Calu3 (cell line): ENCODE results near the gene IPO11. TPM values are rescaled to one million over a fixed set of nuclear protein-coding genes. Genes with fewer than 3 reads are reported as not detected.

Experiments
- BruUV-seq: library from RNA; stranded (reverse); fragments of 400-500 nt; replicated peaks from 2 replicates; lab custom pipeline; 2021; lab: Mats Ljungman, UMichigan
- CTCF ChIA-PET: fragments of 300-600 bp; sonication (Branson Sonifier 250); formaldehyde crosslinking; loops from one replicate; lab custom pipeline; 2022; ENCODE audit warnings: antibody characterized with exemption; lab: Charles Lee
- DNase-seq: peaks from one replicate; pipeline ENCODE4 v3.0.0; 2022
- H3K27ac Mint-ChIP-seq: one replicate; pipeline ENCODE4 v1.8.0; 2022; ENCODE audit warnings: mixed read lengths; ENCODE audit not compliant: unreplicated experiment
- H3K27me3 Mint-ChIP-seq: one replicate; pipeline ENCODE4 v1.8.0; 2022; ENCODE audit warnings: mixed read lengths; ENCODE audit not compliant: unreplicated experiment
- H3K36me3 Mint-ChIP-seq: one replicate; pipeline ENCODE4 v1.8.0; 2022; ENCODE audit warnings: mild to moderate bottlenecking, moderate library complexity, mixed read lengths; ENCODE audit not compliant: insufficient read depth, unreplicated experiment
- H3K4me1 Mint-ChIP-seq: one replicate; pipeline ENCODE4 v1.8.0; 2022; ENCODE audit warnings: mild to moderate bottlenecking, low read depth, mixed read lengths; ENCODE audit not compliant: unreplicated experiment
- H3K4me3 Mint-ChIP-seq: one replicate; pipeline ENCODE4 v1.8.0; 2022; ENCODE audit warnings: mild to moderate bottlenecking, low read depth, moderate library complexity, mixed read lengths; ENCODE audit not compliant: unreplicated experiment
- H3K9me3 Mint-ChIP-seq: one replicate; pipeline ENCODE4 v1.8.0; 2022; ENCODE audit warnings: low read depth, mixed read lengths; ENCODE audit not compliant: unreplicated experiment
- CTCF ChIP-seq: fragments of 200-600 bp; IDR thresholded peaks from one replicate; pipeline ENCODE4 v1.8.0; 2022; ENCODE audit warnings: antibody characterized with exemption; ENCODE audit not compliant: unreplicated experiment
- intact Hi-C: fragments of 100-400 bp; cut with micrococcal nuclease; formaldehyde crosslinking; loops from one replicate; pipeline ENCODE4 v1.10.0; 2022; ENCODE audit not compliant: unreplicated experiment
- total RNA-seq: library from RNA; stranded (reverse); gene quantifications from 2 replicates; pipeline ENCODE4 v1.2.3, GENCODE V29; 2022

IPO11 gene
- total RNA-seq, 1 experiment from 2014 or later = 47.3 TPM

GRCh38 chr5:62649025-62649424, 236.5 kb downstream of the IPO11 start:
- Mint-ChIP-seq H3K36me3 (no peaks in the 10 kb centered on the region), H3K27me3 (no peaks in the 10 kb centered on the region), H3K9me3 (peaks cover 7% of the 10 kb centered on the region), H3K27ac (no peak overlapping the region), H3K4me3 (no peak overlapping the region), H3K4me1 (no peaks in the 10 kb centered on the region)
- no peak for DNase-seq
- TF ChIP-seq CTCF = no peak
- no TSS peak for BruUV-seq
- intact Hi-C loops = no loop called here
- CTCF ChIA-PET = interaction anchor here (0.6 to 0.7 kb wide), 2 partner anchors 79 to 495 kb away, joined by 3 to 4 read pairs; no protein-coding TSS in a partner anchor

- no TSS peak for BruUV-seq
- Mint-ChIP-seq H3K9me3 (peaks cover 10% of the 10 kb centered on the region), H3K4me3 (no peak overlapping the region), H3K36me3 (no peaks in the 10 kb centered on the region), H3K4me1 (no peaks in the 10 kb centered on the region), H3K27me3 (no peaks in the 10 kb centered on the region), H3K27ac (no peak overlapping the region)
- intact Hi-C loops = no loop called here
- TF ChIP-seq CTCF = no peak
- CTCF ChIA-PET = no interaction called here
- DNase-seq = no peak
These were observed 237.0 kb downstream of the IPO11 start for GRCh38 chr5:62649476-62650113.

DNA sequence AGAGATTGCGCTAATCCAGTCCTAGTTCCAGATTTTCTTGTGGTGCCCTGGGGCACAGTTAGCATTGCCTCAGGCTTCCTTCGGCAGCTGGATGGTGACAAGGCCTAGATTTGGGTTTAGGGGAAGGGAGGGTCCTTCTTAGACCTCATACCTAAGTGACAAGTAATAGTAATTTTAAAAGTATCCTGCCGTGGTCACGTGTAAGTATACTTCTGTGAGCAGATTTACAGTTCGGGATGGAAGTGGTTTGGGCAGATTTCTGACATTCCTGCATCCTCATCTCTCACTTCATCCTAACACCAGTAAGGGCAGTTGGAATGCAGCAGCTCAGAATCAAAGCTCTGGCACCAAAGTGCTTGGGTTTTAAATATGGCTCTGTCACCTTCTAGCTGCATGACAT, 237.6 kb downstream of the IPO11 start:
- DNase-seq = no peak
- TF ChIP-seq CTCF = no peak
- no TSS peak for BruUV-seq

DNA sequence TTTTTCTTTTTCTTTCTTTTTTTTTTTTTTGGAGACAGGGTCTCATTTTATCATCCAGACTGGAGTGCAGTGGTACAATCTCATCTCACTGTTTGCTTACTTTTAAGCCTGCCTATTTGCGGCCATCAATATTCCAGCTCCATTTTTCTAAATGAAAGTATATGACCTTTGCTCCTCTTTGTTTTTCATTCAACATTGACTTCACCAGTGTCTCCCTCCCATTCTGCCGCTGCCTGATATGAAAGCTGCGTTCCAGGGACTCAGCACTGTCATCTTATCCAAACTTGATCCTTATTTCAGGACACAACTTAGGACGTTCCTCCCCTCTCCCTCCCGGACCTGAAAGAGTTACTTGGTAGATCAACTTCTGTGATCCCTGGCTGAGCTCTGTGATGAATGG, 239.7 kb downstream of the IPO11 start:
- no peaks in the 10 kb centered on the region for H3K27me3 Mint-ChIP-seq
- H3K27ac Mint-ChIP-seq = no peak overlapping the region
- no peaks in the 10 kb centered on the region for H3K4me1 Mint-ChIP-seq
- H3K36me3 Mint-ChIP-seq = no peaks in the 10 kb centered on the region
- BruUV-seq = no TSS peak
- no peak overlapping the region for H3K4me3 Mint-ChIP-seq
- no peak for DNase-seq
- TF ChIP-seq CTCF = no peak
- CTCF ChIA-PET = no interaction called here
- peaks cover 11% of the 10 kb centered on the region for H3K9me3 Mint-ChIP-seq
- intact Hi-C loops = no loop called here

More for the DNA sequence above, 237.6 kb downstream of the IPO11 start:
- intact Hi-C loops = no loop called here
- no peaks in the 10 kb centered on the region for H3K4me1 Mint-ChIP-seq
- no peak overlapping the region for H3K4me3 Mint-ChIP-seq
- H3K27me3 Mint-ChIP-seq = no peaks in the 10 kb centered on the region
- H3K27ac Mint-ChIP-seq = no peak overlapping the region
- peaks cover 11% of the 10 kb centered on the region for H3K9me3 Mint-ChIP-seq
- no peaks in the 10 kb centered on the region for H3K36me3 Mint-ChIP-seq
- CTCF ChIA-PET = no interaction called here
